GM10266 (cell line): Measurements from ENCODE around the gene ERMAP.

ENCODE experiments used
- DNase-seq: peaks from one replicate; pipeline ENCODE4 v3.0.0; 2012; ENCODE audit errors: extremely low spot score
- TF ChIP-seq, protein P1 (sequence below): IDR thresholded peaks from 2 replicates; pipeline ENCODE4 v1.5.1; 2012; ENCODE audit warnings: mild to moderate bottlenecking, low read depth; ENCODE audit not compliant: control insufficient read depth, insufficient read depth; ENCODE audit errors: missing control alignments

ERMAP gene

GRCh38 chr1:42816585-42817439 is at the start of gene ERMAP, which contains the start of gene SVBP:
TSS of gene ERMAP (plus strand) at chr1:42817122. CDS start at chr1:42830449, 13,327 bp downstream.
TSS of gene SVBP (minus strand) at chr1:42817397. CDS start at chr1:42816544, 853 bp downstream.
- DNase-seq = peak; percentile 98
- TF ChIP-seq, protein P1, sequence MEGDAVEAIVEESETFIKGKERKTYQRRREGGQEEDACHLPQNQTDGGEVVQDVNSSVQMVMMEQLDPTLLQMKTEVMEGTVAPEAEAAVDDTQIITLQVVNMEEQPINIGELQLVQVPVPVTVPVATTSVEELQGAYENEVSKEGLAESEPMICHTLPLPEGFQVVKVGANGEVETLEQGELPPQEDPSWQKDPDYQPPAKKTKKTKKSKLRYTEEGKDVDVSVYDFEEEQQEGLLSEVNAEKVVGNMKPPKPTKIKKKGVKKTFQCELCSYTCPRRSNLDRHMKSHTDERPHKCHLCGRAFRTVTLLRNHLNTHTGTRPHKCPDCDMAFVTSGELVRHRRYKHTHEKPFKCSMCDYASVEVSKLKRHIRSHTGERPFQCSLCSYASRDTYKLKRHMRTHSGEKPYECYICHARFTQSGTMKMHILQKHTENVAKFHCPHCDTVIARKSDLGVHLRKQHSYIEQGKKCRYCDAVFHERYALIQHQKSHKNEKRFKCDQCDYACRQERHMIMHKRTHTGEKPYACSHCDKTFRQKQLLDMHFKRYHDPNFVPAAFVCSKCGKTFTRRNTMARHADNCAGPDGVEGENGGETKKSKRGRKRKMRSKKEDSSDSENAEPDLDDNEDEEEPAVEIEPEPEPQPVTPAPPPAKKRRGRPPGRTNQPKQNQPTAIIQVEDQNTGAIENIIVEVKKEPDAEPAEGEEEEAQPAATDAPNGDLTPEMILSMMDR = peak; percentile 25

- no peak for DNase-seq
- TF ChIP-seq, protein P1 = no peak
These were observed 49.4 kb upstream of the ERMAP start for GRCh38 chr1:42767510-42768000.

- TF ChIP-seq, protein P1 = no peak
- no peak for DNase-seq
These were observed 48.8 kb upstream of the ERMAP start for GRCh38 chr1:42768172-42768571.

- TF ChIP-seq, protein P1 = no peak
- DNase-seq = no peak
These were observed 47.1 kb upstream of the ERMAP start for GRCh38 chr1:42769811-42770210.

DNA sequence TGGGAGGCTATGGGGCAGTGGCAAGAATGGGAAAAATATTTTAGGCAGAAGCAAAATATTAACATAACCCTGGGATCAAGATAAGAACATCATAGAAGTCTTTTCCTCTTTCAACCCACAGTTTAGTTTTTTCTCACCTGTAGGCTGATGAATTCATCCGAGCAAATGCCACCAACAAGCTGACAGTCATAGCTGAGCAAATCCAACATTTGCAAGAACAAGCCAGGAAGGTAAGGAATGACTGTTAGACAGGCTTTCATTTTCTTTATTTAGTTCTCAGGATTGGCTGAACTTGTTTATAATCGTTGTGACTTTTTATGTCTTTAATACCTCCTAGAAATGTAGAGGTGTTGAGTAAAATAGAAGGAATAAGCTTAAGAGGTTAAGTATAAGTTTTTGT is 43.5 kb upstream of the ERMAP start:
- no peak for DNase-seq
- TF ChIP-seq, protein P1 = no peak

DNA sequence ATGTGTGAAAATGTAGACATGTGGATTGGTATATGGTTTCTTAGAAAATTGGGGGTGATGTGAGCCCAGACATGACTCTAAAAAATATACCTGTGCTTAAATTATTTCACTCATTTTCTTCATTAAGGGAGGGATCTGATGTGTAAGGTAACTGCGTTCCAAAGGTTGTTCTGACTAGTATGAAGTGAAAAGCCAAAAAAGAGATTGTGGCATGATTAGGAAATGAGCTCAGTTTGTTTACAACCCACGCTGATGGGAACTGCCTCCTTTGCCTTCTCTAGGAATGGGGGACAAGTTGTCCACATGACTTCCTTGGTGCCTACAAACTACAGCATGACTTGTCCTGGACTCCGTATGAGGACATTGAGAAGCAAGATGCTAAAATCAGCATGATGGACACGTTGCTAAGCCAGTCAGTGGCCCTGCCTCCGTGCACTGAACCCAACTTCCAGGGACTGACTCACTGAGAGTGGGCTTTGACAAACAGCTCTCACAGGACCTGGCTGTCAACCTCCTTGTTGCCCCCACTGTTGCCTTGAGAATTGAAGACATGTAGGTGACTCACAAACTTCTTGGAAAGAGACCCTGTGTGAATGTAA is 41.9 kb upstream of the ERMAP start:
- DNase-seq = no peak
- TF ChIP-seq, protein P1 = no peak

DNA sequence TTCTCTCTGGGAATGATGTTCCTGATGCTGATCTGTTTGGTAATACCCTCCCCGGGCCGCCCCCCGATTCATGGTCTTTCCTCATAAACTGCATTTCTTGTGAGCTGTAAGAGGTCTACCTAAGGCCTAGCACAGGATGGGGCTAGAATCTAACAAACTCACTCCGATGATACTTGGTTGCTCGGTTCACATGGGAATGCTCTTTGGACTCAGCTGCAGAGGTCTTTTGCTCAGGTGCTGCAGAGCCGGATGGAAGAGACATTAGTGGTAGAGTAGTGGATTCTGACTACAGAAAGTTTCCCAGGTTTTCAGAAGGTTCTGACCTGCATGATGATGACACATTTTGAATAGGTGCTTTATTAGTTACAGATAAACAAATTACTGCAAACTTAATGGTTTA is 40.4 kb upstream of the ERMAP start:
- TF ChIP-seq, protein P1 = no peak
- no peak for DNase-seq
